GM12873 (cell line): Measurements from ENCODE around the gene JUNB.

Experiments
- TF ChIP-seq, protein P1 (sequence below): IDR thresholded peaks from 2 replicates; pipeline ENCODE4 v1.5.1; 2012; ENCODE audit warnings: low read depth, mild to moderate bottlenecking, moderate library complexity, low read length, control low read depth; ENCODE audit not compliant: insufficient read depth; ENCODE audit errors: missing control alignments

Gene JUNB

DNA sequence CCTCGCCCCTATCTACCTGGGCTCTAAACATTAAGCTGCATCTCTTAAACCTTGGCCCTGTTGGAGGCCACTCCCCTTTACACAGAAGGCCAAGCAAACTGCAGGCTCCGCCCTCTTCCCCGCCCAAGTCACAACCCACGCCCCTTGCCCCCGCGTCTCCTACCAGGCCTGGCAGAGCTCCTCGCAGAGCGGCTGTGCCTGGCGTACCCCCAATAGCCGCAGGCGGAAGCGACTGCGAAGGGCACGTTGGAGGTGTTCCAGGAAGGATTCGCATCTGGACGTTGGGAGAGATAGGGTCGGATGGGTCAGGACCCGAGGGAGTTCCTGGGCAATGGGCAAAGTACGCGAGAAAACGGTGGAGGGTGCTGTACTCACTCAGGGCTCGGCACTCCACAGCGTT is 37.2 kb downstream of the JUNB start:
- TF ChIP-seq, protein P1, sequence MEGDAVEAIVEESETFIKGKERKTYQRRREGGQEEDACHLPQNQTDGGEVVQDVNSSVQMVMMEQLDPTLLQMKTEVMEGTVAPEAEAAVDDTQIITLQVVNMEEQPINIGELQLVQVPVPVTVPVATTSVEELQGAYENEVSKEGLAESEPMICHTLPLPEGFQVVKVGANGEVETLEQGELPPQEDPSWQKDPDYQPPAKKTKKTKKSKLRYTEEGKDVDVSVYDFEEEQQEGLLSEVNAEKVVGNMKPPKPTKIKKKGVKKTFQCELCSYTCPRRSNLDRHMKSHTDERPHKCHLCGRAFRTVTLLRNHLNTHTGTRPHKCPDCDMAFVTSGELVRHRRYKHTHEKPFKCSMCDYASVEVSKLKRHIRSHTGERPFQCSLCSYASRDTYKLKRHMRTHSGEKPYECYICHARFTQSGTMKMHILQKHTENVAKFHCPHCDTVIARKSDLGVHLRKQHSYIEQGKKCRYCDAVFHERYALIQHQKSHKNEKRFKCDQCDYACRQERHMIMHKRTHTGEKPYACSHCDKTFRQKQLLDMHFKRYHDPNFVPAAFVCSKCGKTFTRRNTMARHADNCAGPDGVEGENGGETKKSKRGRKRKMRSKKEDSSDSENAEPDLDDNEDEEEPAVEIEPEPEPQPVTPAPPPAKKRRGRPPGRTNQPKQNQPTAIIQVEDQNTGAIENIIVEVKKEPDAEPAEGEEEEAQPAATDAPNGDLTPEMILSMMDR, result no peak

DNA sequence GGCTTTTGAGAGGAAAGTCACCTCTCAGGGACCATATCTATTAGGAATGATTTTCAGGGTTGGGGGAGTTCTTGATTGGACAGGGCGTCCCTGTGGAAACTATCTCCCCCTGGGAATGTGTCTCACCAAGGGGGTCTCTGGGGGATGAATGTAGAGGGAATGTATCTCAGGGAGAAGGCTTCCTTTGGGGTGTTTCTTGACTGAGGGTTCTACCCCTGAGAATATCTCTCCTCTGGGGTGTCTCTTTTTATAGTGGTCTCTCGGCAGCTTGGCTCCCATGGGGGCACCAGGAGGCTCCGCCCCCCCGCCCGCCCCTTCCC is 42.1 kb downstream of the JUNB start:
- TF ChIP-seq, protein P1, result no peak

DNA sequence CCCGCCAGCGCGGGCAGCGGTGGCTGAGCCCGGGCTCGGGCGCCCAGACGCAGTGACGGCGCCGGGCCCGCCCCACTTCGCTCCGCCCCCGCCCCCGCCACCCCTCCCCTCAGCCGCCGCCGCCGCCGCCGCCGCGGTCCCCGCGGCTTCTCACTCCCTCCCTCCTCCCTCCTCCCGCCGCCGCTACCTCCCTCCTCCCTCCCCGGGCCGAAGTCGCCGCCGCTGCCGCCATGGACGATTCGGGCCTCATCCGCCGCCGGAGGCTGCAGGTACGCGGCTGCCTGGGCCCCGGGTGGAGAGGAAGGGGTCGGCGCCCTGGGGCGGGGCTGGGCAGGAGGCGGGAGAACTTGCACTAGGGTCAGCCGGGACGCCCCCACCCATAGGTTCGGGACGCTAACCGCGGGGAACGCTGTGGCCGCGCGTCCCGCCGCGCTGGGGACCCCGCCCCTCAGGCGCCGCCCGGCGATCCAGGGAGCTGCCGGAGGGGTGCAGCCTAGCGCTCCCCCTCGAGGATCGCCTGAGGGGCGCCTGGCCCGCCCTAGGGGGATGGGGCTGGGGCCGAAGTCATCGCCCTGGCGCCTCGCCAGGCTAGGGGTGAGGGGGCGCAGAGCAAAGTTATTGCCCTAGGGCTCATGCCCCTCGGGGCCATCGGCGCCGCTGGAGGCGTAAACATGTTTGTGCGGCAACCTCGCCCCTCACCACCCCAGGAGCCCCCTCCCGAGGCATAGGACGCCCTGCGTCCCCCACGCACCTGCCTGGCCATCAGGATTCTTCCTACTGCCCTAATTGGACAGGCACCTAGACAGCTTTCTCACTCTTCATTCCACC is 42.7 kb downstream of the JUNB start:
- TF ChIP-seq, protein P1, result no peak

DNA sequence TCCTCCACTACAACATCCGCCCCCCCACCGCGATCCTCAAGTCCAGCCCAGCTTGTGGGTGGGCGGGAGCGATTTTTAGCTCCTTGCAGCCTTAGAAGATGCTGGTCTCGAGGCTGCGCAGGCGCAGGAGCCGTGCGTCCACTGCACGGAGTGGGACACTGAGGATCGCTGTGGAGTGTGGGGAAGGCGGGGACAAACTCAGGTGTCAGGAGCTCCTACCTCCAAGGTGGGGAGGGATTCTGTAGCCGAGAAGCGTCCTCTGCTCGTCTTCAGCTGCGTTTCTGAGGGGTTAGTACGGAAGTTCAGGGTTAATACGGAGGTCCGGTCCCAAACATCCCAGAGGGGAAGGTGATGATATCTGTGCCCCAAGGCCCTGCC is 43.3 kb downstream of the JUNB start, which contains the start of gene RTBDN:
TSS of gene RTBDN (minus strand) at position 14 of the 378 bp plus-strand sequence. CDS start 4,600 bp downstream, outside the sequence.
- TF ChIP-seq, protein P1, result no peak

DNA sequence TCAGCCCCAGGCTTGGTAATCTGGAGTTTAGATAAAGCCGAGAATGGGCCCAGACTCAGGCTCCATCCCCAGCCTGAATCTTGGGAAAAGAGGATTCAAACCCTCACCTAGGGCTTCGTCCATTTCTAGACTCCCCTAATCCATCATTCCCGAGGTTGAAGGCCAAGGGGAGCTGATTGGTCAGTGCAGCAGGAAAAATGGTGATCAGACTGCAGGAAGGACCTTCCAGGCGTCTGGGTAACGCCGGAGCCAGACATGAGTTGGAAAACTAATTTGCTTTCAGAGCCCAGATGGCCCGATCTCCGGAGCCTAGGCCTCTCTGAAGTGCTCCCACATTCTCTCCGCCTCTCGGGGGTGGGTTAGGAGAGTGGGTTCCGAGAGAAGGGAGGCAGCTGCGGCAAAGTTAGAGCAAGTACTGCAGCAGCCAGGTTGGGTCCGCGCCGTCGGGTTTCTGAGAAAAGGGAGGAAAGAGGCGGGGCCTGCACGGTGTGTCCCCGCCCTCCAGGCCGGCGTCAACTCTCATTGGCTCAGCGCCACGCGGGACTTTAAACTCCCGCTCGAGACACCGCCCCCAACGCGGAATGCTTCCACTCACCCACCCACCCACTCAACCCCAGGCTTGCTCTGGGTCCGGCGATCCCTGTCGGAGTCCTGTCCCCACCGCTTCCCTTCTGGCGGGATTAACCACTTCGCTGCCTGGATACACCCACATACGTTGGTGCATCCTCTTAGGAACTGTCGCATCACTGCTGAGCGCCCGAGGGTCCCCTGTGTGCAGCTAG is 43.9 kb downstream of the JUNB start:
- TF ChIP-seq, protein P1, result no peak

DNA sequence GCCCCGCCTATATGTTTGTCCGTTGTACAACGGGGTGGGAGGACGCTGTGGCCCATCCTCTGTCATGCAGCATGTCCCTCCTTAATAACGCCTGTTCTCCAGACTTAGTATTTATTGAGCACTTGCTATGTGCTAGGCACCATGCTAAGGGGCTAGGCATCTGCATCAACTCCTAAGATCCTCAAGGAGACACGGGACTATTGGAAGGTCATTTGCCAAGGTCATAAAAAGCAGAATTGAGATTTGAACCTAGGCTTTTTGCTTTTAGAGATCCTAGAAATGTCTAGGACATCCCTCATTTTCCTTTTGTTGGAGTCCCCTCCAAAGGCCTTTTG is 45.2 kb downstream of the JUNB start:
- TF ChIP-seq, protein P1, result no peak

DNA sequence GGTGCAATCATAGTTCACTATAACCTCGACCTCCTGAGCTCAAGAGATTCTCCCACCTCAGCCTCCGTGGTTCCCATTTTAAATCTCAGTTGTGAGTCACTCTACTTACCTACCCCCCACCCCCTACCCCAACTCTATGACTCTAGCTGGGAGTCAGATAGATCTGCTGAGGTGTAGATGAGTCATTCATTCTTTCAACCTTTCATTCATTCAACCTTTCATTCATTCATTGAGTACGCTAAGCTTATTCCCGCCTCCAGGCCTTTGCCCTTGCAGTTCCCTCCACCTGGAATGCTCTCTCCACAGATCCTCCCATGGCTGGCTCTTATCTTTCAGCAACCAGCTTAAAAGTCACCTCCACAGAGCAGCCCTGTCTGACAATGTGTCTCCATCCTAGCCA is 45.9 kb downstream of the JUNB start:
- TF ChIP-seq, protein P1, result no peak
